H9 (cell line): ENCODE results near the gene EFNA5. TPM values are rescaled to one million over a fixed set of nuclear protein-coding genes. Genes with fewer than 3 reads are reported as not detected.

Experiments
- DNase-seq: peaks from one replicate; pipeline ENCODE4 v3.0.0-alpha.2; 2017
- H2AFZ ChIP-seq: one replicate; pipeline ENCODE4 v1.6.1; 2013; ENCODE audit warnings: mild to moderate bottlenecking, low read length, control low read depth, moderate library complexity
- H2AK5ac ChIP-seq: 2 replicates; pipeline ENCODE4 v1.6.1; 2013; ENCODE audit warnings: low read length, control low read depth, mixed read lengths; ENCODE audit not compliant: insufficient read length
- H2BK120ac ChIP-seq: one replicate; pipeline ENCODE4 v1.6.1; 2013; ENCODE audit warnings: low read depth, mild to moderate bottlenecking, low read length, control low read depth, inconsistent platforms; ENCODE audit not compliant: poor library complexity, severe bottlenecking
- H2BK12ac ChIP-seq: 2 replicates; pipeline ENCODE4 v1.6.1; 2013; ENCODE audit warnings: low read length, control low read depth, mixed read lengths, low read depth; ENCODE audit not compliant: insufficient read length
- H2BK15ac ChIP-seq: 2 replicates; pipeline ENCODE4 v1.6.1; 2013; ENCODE audit warnings: low read depth, low read length, control low read depth
- H2BK20ac ChIP-seq: one replicate; pipeline ENCODE4 v1.6.1; 2013; ENCODE audit warnings: low read depth, mild to moderate bottlenecking, low read length, control low read depth, inconsistent platforms; ENCODE audit not compliant: poor library complexity, severe bottlenecking
- H2BK5ac ChIP-seq: 2 replicates; pipeline ENCODE4 v1.6.1; 2013; ENCODE audit warnings: low read length, control low read depth, mixed read lengths; ENCODE audit not compliant: insufficient read length
- H3K14ac ChIP-seq: 2 replicates; pipeline ENCODE4 v1.6.1; 2013; ENCODE audit warnings: low read length, control low read depth; ENCODE audit not compliant: insufficient read depth
- H3K18ac ChIP-seq: 2 replicates; pipeline ENCODE4 v1.6.1; 2013; ENCODE audit warnings: low read depth, mild to moderate bottlenecking, mixed read lengths, low read length, control low read depth; ENCODE audit not compliant: insufficient read length
- H3K23ac ChIP-seq: 2 replicates; pipeline ENCODE4 v1.6.1; 2013; ENCODE audit warnings: low read length, control low read depth, mixed read lengths, low read depth; ENCODE audit not compliant: insufficient read length
- H3K23me2 ChIP-seq: 2 replicates; pipeline ENCODE4 v1.6.1; 2013; ENCODE audit warnings: low read depth, mild to moderate bottlenecking, mixed read lengths, low read length, control low read depth; ENCODE audit not compliant: insufficient read length, poor library complexity, severe bottlenecking
- H3K27ac ChIP-seq: 2 replicates; pipeline ENCODE4 v1.5.1; 2013; ENCODE audit warnings: low read length, control low read depth, mixed read lengths, low read depth; ENCODE audit not compliant: insufficient read length
- H3K27me3 ChIP-seq: 2 replicates; pipeline ENCODE4 v1.6.1; 2013; ENCODE audit warnings: low read length, control low read depth, inconsistent platforms; ENCODE audit not compliant: insufficient read depth
- H3K4ac ChIP-seq: 2 replicates; pipeline ENCODE4 v1.6.1; 2013; ENCODE audit warnings: low read depth, mild to moderate bottlenecking, control low read depth, inconsistent platforms, low read length, moderate library complexity
- H3K4me1 ChIP-seq: 2 replicates; pipeline ENCODE4 v1.6.1; 2013; ENCODE audit warnings: low read length, control low read depth, inconsistent platforms; ENCODE audit not compliant: insufficient read depth
- H3K4me2 ChIP-seq: 2 replicates; pipeline ENCODE4 v1.6.1; 2013; ENCODE audit warnings: low read length, control low read depth, mixed read lengths; ENCODE audit not compliant: insufficient read length, insufficient read depth
- H3K56ac ChIP-seq: 2 replicates; pipeline ENCODE4 v1.6.1; 2013; ENCODE audit warnings: low read depth, mild to moderate bottlenecking, mixed read lengths, low read length, control low read depth; ENCODE audit not compliant: insufficient read length
- H3K79me1 ChIP-seq: 2 replicates; pipeline ENCODE4 v1.6.1; 2013; ENCODE audit warnings: low read depth, mild to moderate bottlenecking, moderate library complexity, low read length, control low read depth, inconsistent platforms; ENCODE audit not compliant: insufficient read depth, poor library complexity, severe bottlenecking
- H3K79me2 ChIP-seq: 2 replicates; pipeline ENCODE4 v1.6.1; 2013; ENCODE audit warnings: low read length, control low read depth, inconsistent platforms; ENCODE audit not compliant: insufficient read depth
- H3K9ac ChIP-seq: 2 replicates; pipeline ENCODE4 v1.6.1; 2013; ENCODE audit warnings: low read length, control low read depth, mixed read lengths; ENCODE audit not compliant: insufficient read length; ENCODE audit errors: extremely low read depth
- H3K9me3 ChIP-seq: one replicate; pipeline ENCODE4 v1.6.1; 2013; ENCODE audit warnings: low read depth, low read length, inconsistent platforms; ENCODE audit not compliant: control insufficient read depth
- H3T11ph ChIP-seq: one replicate; pipeline ENCODE4 v1.6.1; 2013; ENCODE audit warnings: mild to moderate bottlenecking, low read length, control low read depth, inconsistent platforms
- H4K20me1 ChIP-seq: one replicate; pipeline ENCODE4 v1.6.1; 2013; ENCODE audit not compliant: control insufficient read depth, insufficient read length, insufficient read depth
- H4K5ac ChIP-seq: 2 replicates; pipeline ENCODE4 v1.6.1; 2013; ENCODE audit warnings: low read depth, mild to moderate bottlenecking, mixed read lengths, low read length, control low read depth; ENCODE audit not compliant: insufficient read length
- H4K8ac ChIP-seq: replicated peaks from 2 replicates; pipeline ENCODE4 v1.6.1; 2013; ENCODE audit warnings: low read length, control low read depth, mixed read lengths, low read depth; ENCODE audit not compliant: insufficient read length
- H4K91ac ChIP-seq: 2 replicates; pipeline ENCODE4 v1.6.1; 2013; ENCODE audit warnings: low read depth, mild to moderate bottlenecking, moderate library complexity, mixed read lengths, low read length, control low read depth; ENCODE audit not compliant: insufficient read length
- H3K27ac Mint-ChIP-seq, 3 experiments: 2 replicates in 2 of 3; 3 replicates in 1 of 3; pipeline ENCODE4 v1.8.0; 2020 to 2021; ENCODE audit warnings: mixed read lengths in 3 of 3, mild to moderate bottlenecking in 1 of 3, moderate library complexity in 1 of 3
- H3K27me3 Mint-ChIP-seq: 2 replicates; pipeline ENCODE4 v1.8.0; 2021; ENCODE audit warnings: low read depth, mild to moderate bottlenecking, moderate library complexity, mixed read lengths
- H3K36me3 Mint-ChIP-seq, 3 experiments: 2 replicates in 2 of 3; 3 replicates in 1 of 3; pipeline ENCODE4 v1.8.0; 2020 to 2021; ENCODE audit warnings: low read depth in 3 of 3, mixed read lengths in 3 of 3; ENCODE audit not compliant: insufficient read depth in 1 of 3
- H3K4me1 Mint-ChIP-seq, 2 experiments: 2 replicates each; pipeline ENCODE4 v1.8.0; 2020; ENCODE audit warnings: mixed read lengths in 2 of 2
- H3K4me3 Mint-ChIP-seq, 2 experiments: 2 replicates in 1 of 2; 3 replicates in 1 of 2; pipeline ENCODE4 v1.8.0; 2020 to 2021; ENCODE audit warnings: mild to moderate bottlenecking in 2 of 2, mixed read lengths in 2 of 2, moderate library complexity in 1 of 2
- H3K9me3 Mint-ChIP-seq, 2 experiments: 2 replicates in 1 of 2; 3 replicates in 1 of 2; pipeline ENCODE4 v1.8.0; 2020; ENCODE audit warnings: mild to moderate bottlenecking in 2 of 2, mixed read lengths in 2 of 2, moderate library complexity in 1 of 2
- CTCF ChIP-seq: fragments of 200-600 bp; sonication (generic); conservative IDR thresholded peaks from 3 replicates; pipeline ENCODE4 v1.8.0; 2021; ENCODE audit warnings: antibody characterized with exemption, mild to moderate bottlenecking
- WGBS: extraction: QIAGEN DNeasy Blood & Tissue Kit; methylation state at CpG from one replicate; pipeline ENCODE4 v1.1.7; 2013; ENCODE audit warnings: missing lambda C conversion rate, low lambda C conversion rate, mixed read lengths; ENCODE audit not compliant: insufficient read length; ENCODE audit errors: extremely low coverage; 5-methylcytosine and 5-hydroxymethylcytosine counted together
- total RNA-seq: library from RNA; stranded (reverse); gene quantifications from 2 replicates; pipeline ENCODE4 v1.2.1, GENCODE V29; 2021

Gene EFNA5
- total RNA-seq, 1 experiment from 2014 or later: 20.4 TPM

- Histone ChIP-seq H4K5ac (no peak overlapping the region), H2BK120ac (no peak overlapping the region), H2BK15ac (no peak overlapping the region), H3K79me1 (no peaks in the 10 kb centered on the region), H3K27me3 (peaks cover 2% of the 10 kb centered on the region; the same call in 1 of the 2 replicates), H3K9me3 (no peaks in the 10 kb centered on the region), H2AK5ac (no peak overlapping the region), H2BK20ac (no peak overlapping the region), H2BK5ac (no peak overlapping the region), H4K8ac (no peak overlapping the region), H3K23me2 (peaks cover 24% of the 10 kb centered on the region), H3K79me2 (no peaks in the 10 kb centered on the region), H4K91ac (no peak overlapping the region), H2AFZ (no peak overlapping the region), H3K4ac (no peak overlapping the region), H3K4me2 (no peak overlapping the region), H2BK12ac (no peak overlapping the region), H3K9ac (no peak overlapping the region), H3T11ph (no peak overlapping the region), H3K18ac (no peak overlapping the region), H3K14ac (no peak overlapping the region), H3K56ac (no peak overlapping the region), H3K27ac (no peak overlapping the region), H3K4me1 (peaks cover 2% of the 10 kb centered on the region; the same call in 1 of the 2 replicates), H4K20me1 (no peaks in the 10 kb centered on the region), H3K23ac (no peak overlapping the region)
- Mint-ChIP-seq H3K27ac (no peak overlapping the region), H3K36me3 (no peaks in the 10 kb centered on the region), H3K27me3 (peaks cover 13% of the 10 kb centered on the region), H3K4me3 (no peak overlapping the region), H3K9me3 (no peaks in the 10 kb centered on the region), H3K4me1 (peaks cover 31 to 38% of the 10 kb centered on the region in 2 experiments)
- no peak for TF ChIP-seq CTCF
- DNase-seq: no peak
- WGBS: no CpG with 5 or more reads among the region's 3 CpGs
Measured at GRCh38 chr5:107666051-107666655, 4.6 kb downstream of the EFNA5 start.
